GF-D8 (cell line): Measurements from ENCODE around the gene DMBX1.

ENCODE experiments used
- DNase-seq: peaks from one replicate; lab custom pipeline; 2025; lab: John Stamatoyannopoulos, UW

Gene DMBX1

GRCh38 chr1:46526013-46526690, 36.5 kb downstream of the DMBX1 start:
- no peak for DNase-seq

GRCh38 chr1:46526691-46527291, 37.2 kb downstream of the DMBX1 start:
- DNase-seq, result no peak

GRCh38 chr1:46527474-46528296, 38.0 kb downstream of the DMBX1 start:
- peak; percentile 17 for DNase-seq

- DNase-seq, result no peak
Observed at GRCh38 chr1:46528297-46528955, 38.8 kb downstream of the DMBX1 start.

- DNase-seq, result no peak
Observed at GRCh38 chr1:46529031-46529630, 39.5 kb downstream of the DMBX1 start.

GRCh38 chr1:46530311-46530710, 40.7 kb downstream of the DMBX1 start:
- DNase-seq, result no peak

- no peak for DNase-seq
Observed at GRCh38 chr1:46530791-46531409, 41.3 kb downstream of the DMBX1 start.

- DNase-seq, result no peak
Observed at GRCh38 chr1:46532095-46532494, 42.5 kb downstream of the DMBX1 start.

GRCh38 chr1:46532498-46533178, 43.0 kb downstream of the DMBX1 start:
- DNase-seq, result no peak

- DNase-seq, result no peak
Observed at GRCh38 chr1:46533179-46533864, 43.7 kb downstream of the DMBX1 start.

GRCh38 chr1:46535063-46535462, 45.4 kb downstream of the DMBX1 start:
- DNase-seq, result no peak

GRCh38 chr1:46536527-46536926, 46.9 kb downstream of the DMBX1 start:
- DNase-seq, result no peak

- DNase-seq, result no peak
Observed at GRCh38 chr1:46537651-46538050, 48.0 kb downstream of the DMBX1 start.

GRCh38 chr1:46538147-46538546, 48.5 kb downstream of the DMBX1 start:
- no peak for DNase-seq
